IMR-90 (cell line): ENCODE data around the gene OGFOD3. TPM values are rescaled to one million over a fixed set of nuclear protein-coding genes. Genes with fewer than 3 reads are reported as not detected.

Source experiments
- ATAC-seq: fragments of 200-7000 bp; cut with Tn5 transposase; 2 replicates; pipeline ENCODE4 v1.9.1; 2020; ENCODE audit warnings: low read depth, mild to moderate bottlenecking, moderate library complexity
- BruUV-seq: library from RNA; stranded (reverse); fragments of 400-500 nt; replicated peaks from 2 replicates; lab custom pipeline; 2021; lab: Mats Ljungman, UMichigan
- CTCF ChIA-PET: fragments of 300-600 bp; formaldehyde crosslinking; extraction: SDS; loops from one replicate; lab custom pipeline; 2021; ENCODE audit warnings: antibody characterized with exemption; lab: Yijun Ruan, JAX
- POLR2A ChIA-PET: fragments of 300-600 bp; sonication (Branson Sonifier 250); formaldehyde crosslinking; loops from one replicate; lab custom pipeline; 2022; ENCODE audit warnings: antibody characterized with exemption; ENCODE audit not compliant: unreplicated experiment; lab: Charles Lee
- DNase-seq: peaks from one replicate; pipeline ENCODE4 v3.0.0; 2013
- H2AFZ ChIP-seq: replicated peaks from 2 replicates; pipeline ENCODE3; 2013; ENCODE audit warnings: low read length, mild to moderate bottlenecking; ENCODE audit not compliant: poor library complexity
- H2AK5ac ChIP-seq: 2 replicates; pipeline ENCODE4 v1.6.1; 2013; ENCODE audit warnings: low read depth, low read length, inconsistent platforms
- H2AK9ac ChIP-seq: replicated peaks from 2 replicates; pipeline ENCODE3; 2013; ENCODE audit warnings: mild to moderate bottlenecking, low read depth, low read length, moderate library complexity; ENCODE audit not compliant: poor library complexity
- H2BK120ac ChIP-seq: 2 replicates; pipeline ENCODE4 v1.6.1; 2013; ENCODE audit warnings: low read depth, low read length, inconsistent platforms
- H2BK15ac ChIP-seq: 3 replicates; pipeline ENCODE4 v1.6.1; 2013; ENCODE audit warnings: low read depth, low read length, inconsistent platforms
- H2BK20ac ChIP-seq: 2 replicates; pipeline ENCODE4 v1.6.1; 2013; ENCODE audit warnings: low read depth, mild to moderate bottlenecking, inconsistent platforms, low read length, moderate library complexity
- H2BK5ac ChIP-seq: 2 replicates; pipeline ENCODE4 v1.6.1; 2013; ENCODE audit warnings: mild to moderate bottlenecking, low read depth, low read length, inconsistent platforms; ENCODE audit not compliant: poor library complexity, severe bottlenecking
- H3K14ac ChIP-seq: replicated peaks from 2 replicates; pipeline ENCODE4 v1.6.1; 2013; ENCODE audit warnings: low read depth, low read length, inconsistent platforms
- H3K18ac ChIP-seq: 2 replicates; pipeline ENCODE4 v1.6.1; 2013; ENCODE audit warnings: low read depth, low read length, control low read depth
- H3K23ac ChIP-seq: 2 replicates; pipeline ENCODE4 v1.6.1; 2013; ENCODE audit warnings: low read depth, low read length, inconsistent platforms
- H3K27ac ChIP-seq: 2 replicates; pipeline ENCODE4 v1.5.1; 2013; ENCODE audit warnings: mild to moderate bottlenecking, control low read depth, low read length; ENCODE audit not compliant: insufficient read depth
- H3K27me3 ChIP-seq: 2 replicates; pipeline ENCODE4 v1.6.1; 2013; ENCODE audit warnings: low read length; ENCODE audit not compliant: control insufficient read depth, insufficient read depth
- H3K36me3 ChIP-seq: 2 replicates; pipeline ENCODE4 v1.6.1; 2013; ENCODE audit warnings: low read length, mixed read lengths; ENCODE audit not compliant: control insufficient read depth, insufficient read depth
- H3K4ac ChIP-seq: 2 replicates; pipeline ENCODE4 v1.6.1; 2013; ENCODE audit warnings: low read depth, low read length, inconsistent platforms
- H3K4me1 ChIP-seq: 2 replicates; pipeline ENCODE4 v1.6.1; 2013; ENCODE audit warnings: low read length, mixed read lengths; ENCODE audit not compliant: control insufficient read depth, insufficient read depth
- H3K4me2 ChIP-seq: 2 replicates; pipeline ENCODE4 v1.6.1; 2013; ENCODE audit warnings: low read depth, mild to moderate bottlenecking, control low read depth, low read length, moderate library complexity
- H3K4me3 ChIP-seq: 2 replicates; pipeline ENCODE4 v1.5.1; 2013; ENCODE audit warnings: low read depth, mild to moderate bottlenecking, control low read depth, low read length, moderate library complexity; ENCODE audit not compliant: insufficient read depth
- H3K56ac ChIP-seq: 2 replicates; pipeline ENCODE4 v1.6.1; 2013; ENCODE audit warnings: low read length, inconsistent platforms; ENCODE audit not compliant: insufficient read depth; ENCODE audit errors: extremely low read depth
- H3K79me1 ChIP-seq, 2 experiments: 2 replicates each; pipeline ENCODE4 v1.6.1; 2013; ENCODE audit warnings: low read length in 2 of 2, inconsistent platforms in 1 of 2, low read depth in 1 of 2
- H3K9ac ChIP-seq: 2 replicates; pipeline ENCODE4 v1.6.1; 2013; ENCODE audit warnings: low read depth, low read length, control low read depth
- H3K9me1 ChIP-seq: 2 replicates; pipeline ENCODE4 v1.6.1; 2013; ENCODE audit warnings: low read length, inconsistent platforms; ENCODE audit not compliant: insufficient read depth
- H3K9me3 ChIP-seq: 2 replicates; pipeline ENCODE4 v1.6.1; 2013; ENCODE audit warnings: low read length; ENCODE audit not compliant: control insufficient read depth, insufficient read depth
- H4K20me1 ChIP-seq: 2 replicates; pipeline ENCODE4 v1.6.1; 2013; ENCODE audit warnings: low read length, inconsistent platforms; ENCODE audit not compliant: insufficient read depth
- H4K5ac ChIP-seq: 2 replicates; pipeline ENCODE4 v1.6.1; 2013; ENCODE audit warnings: mild to moderate bottlenecking, low read depth, low read length, control low read depth
- H4K8ac ChIP-seq, 2 experiments: 2 replicates each; pipeline ENCODE4 v1.6.1; 2013; ENCODE audit warnings: low read depth in 2 of 2, low read length in 2 of 2, control low read depth in 1 of 2, inconsistent platforms in 1 of 2
- H4K91ac ChIP-seq: 2 replicates; pipeline ENCODE4 v1.6.1; 2013; ENCODE audit warnings: low read depth, low read length, inconsistent platforms; ENCODE audit not compliant: insufficient read depth
- BHLHE40 ChIP-seq: fragments of 150-350 bp; IDR thresholded peaks from 2 replicates; pipeline ENCODE4 v1.6.1; 2016; ENCODE audit warnings: mild to moderate bottlenecking, low read depth, low read length
- CEBPB ChIP-seq: IDR thresholded peaks from 2 replicates; pipeline ENCODE4 v1.6.1; 2012; ENCODE audit warnings: low read depth, low read length, improper control_type of control experiment
- CHD1 ChIP-seq: IDR thresholded peaks from 2 replicates; pipeline ENCODE4 v1.6.1; 2012; ENCODE audit warnings: low read depth, low read length, improper control_type of control experiment
- CTCF ChIP-seq: conservative IDR thresholded peaks from 2 replicates; pipeline ENCODE4 v1.5.1; 2012; ENCODE audit warnings: mild to moderate bottlenecking, low read depth, low read length, improper control_type of control experiment
- ELK1 ChIP-seq: fragments of 150-350 bp; IDR thresholded peaks from 2 replicates; pipeline ENCODE4 v1.6.1; 2016; ENCODE audit warnings: low read depth, mild to moderate bottlenecking, low read length, moderate library complexity, borderline replicate concordance
- FOS ChIP-seq: fragments of 150-350 bp; IDR thresholded peaks from 2 replicates; pipeline ENCODE4 v1.6.1; 2016; ENCODE audit warnings: low read depth, low read length
- MAFK ChIP-seq: IDR thresholded peaks from 2 replicates; pipeline ENCODE4 v1.6.1; 2012; ENCODE audit warnings: low read depth, low read length, improper control_type of control experiment
- MAZ ChIP-seq: IDR thresholded peaks from 2 replicates; pipeline ENCODE4 v1.6.1; 2012; ENCODE audit warnings: low read depth, mild to moderate bottlenecking, low read length, improper control_type of control experiment, moderate library complexity, borderline replicate concordance
- MXI1 ChIP-seq: IDR thresholded peaks from 2 replicates; pipeline ENCODE4 v1.6.1; 2012; ENCODE audit warnings: low read depth, mild to moderate bottlenecking, low read length, moderate library complexity, borderline replicate concordance
- NFE2L2 ChIP-seq: fragments of 150-350 bp; IDR thresholded peaks from 2 replicates; pipeline ENCODE4 v1.6.1; 2016; ENCODE audit warnings: low read depth, mild to moderate bottlenecking, low read length
- POLR2A ChIP-seq: IDR thresholded peaks from 2 replicates; pipeline ENCODE4 v1.6.1; 2012; ENCODE audit warnings: mild to moderate bottlenecking, low read depth, low read length
- RAD21 ChIP-seq: IDR thresholded peaks from 2 replicates; pipeline ENCODE4 v1.6.1; 2012; ENCODE audit warnings: low read length, improper control_type of control experiment
- RCOR1 ChIP-seq: IDR thresholded peaks from 2 replicates; pipeline ENCODE4 v1.6.1; 2012; ENCODE audit warnings: mild to moderate bottlenecking, low read length, improper control_type of control experiment; ENCODE audit not compliant: insufficient replicate concordance
- SMC3 ChIP-seq: fragments of 150-350 bp; IDR thresholded peaks from 2 replicates; pipeline ENCODE4 v1.6.1; 2016; ENCODE audit warnings: low read depth, mild to moderate bottlenecking, antibody characterized with exemption, low read length, moderate library complexity
- WGBS, 2 experiments: methylation state at CpG; one replicate each; pipeline versions ENCODE4 v1.1.5 to v1.1.7; 2013; ENCODE audit warnings: missing lambda C conversion rate in 2 of 2; ENCODE audit not compliant: insufficient read length in 1 of 2; ENCODE audit errors: extremely low coverage in 2 of 2; 5-methylcytosine and 5-hydroxymethylcytosine counted together
- dilution Hi-C: fragments of 300-500 bp; cut with HindIII; formaldehyde crosslinking; loops from one replicate; pipeline ENCODE4 v1.14.3; 2018; ENCODE audit warnings: low sequenced_read_pairs; ENCODE audit not compliant: unreplicated experiment
- in situ Hi-C: fragments of 300-500 bp; cut with MboI; formaldehyde crosslinking; loops from 3 replicates; pipeline ENCODE4 v1.14.3; 2019; ENCODE audit warnings: low sequenced_read_pairs, inconsistent platforms, mixed read lengths
- intact Hi-C: fragments of 100-400 bp; cut with micrococcal nuclease; formaldehyde crosslinking; loops from 2 replicates; pipeline ENCODE4 v1.10.0; 2022
- polyA plus RNA-seq, 3 experiments: library from polyadenylated mRNA; depleted of rRNA; stranded (reverse); fragments of >200 nt; gene quantifications; 2 replicates each; pipeline ENCODE4 v1.2.3, GENCODE V29; 2012; ENCODE audit warnings: low replicate concordance in 1 of 3
- total RNA-seq: library from RNA; depleted of rRNA; stranded (reverse); fragments of >200 nt; gene quantifications from 2 replicates; pipeline ENCODE4 v1.2.3, GENCODE V29; 2012
- TF ChIP-seq, protein P1 (sequence below): fragments of 150-350 bp; IDR thresholded peaks from 2 replicates; pipeline ENCODE4 v1.6.1; 2017; ENCODE audit warnings: mild to moderate bottlenecking, antibody characterized with exemption, low read length, low read depth

The OGFOD3 gene
- total and polyA plus RNA-seq, 2 of the 4 experiments (the other 2 are of a cell fraction), result 25.3 to 33.4 TPM

DNA sequence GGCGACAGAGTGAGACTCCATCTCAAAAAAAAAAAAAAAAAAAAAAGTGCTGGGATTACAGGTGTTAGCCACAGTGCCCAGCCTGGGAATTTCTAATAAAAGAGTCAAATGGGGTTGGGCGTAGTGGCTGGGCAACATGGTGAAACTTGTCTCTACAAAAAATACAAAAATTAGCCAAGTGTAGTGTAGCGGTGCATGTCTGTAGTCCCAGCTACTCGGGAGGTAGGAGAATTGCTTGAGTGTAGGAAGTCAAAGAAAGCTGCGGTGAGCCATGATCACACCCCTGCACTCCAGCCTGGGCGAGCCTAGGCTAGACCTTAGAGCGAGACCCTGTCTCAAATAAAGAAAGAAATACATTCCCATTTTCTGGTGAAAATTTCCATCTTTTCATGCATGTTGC, 49.2 kb downstream of the OGFOD3 start:
- Histone ChIP-seq H3K4me1 (no peaks in the 10 kb centered on the region), H3K79me1 (no peaks in the 10 kb centered on the region), H3K14ac (no peak overlapping the region), H3K4ac (no peak overlapping the region), H4K5ac (no peak overlapping the region), H2BK20ac (no peak overlapping the region), H3K4me2 (no peak overlapping the region), H3K18ac (no peak overlapping the region), H2BK120ac (no peak overlapping the region), H2AFZ (no peak overlapping the region), H3K23ac (no peak overlapping the region), H4K8ac (no peak overlapping the region), H3K9me3 (no peaks in the 10 kb centered on the region), H4K20me1 (no peaks in the 10 kb centered on the region), H2AK5ac (no peak overlapping the region), H3K56ac (no peak overlapping the region), H3K4me3 (no peak overlapping the region), H4K91ac (no peak overlapping the region), H2AK9ac (no peak overlapping the region), H2BK15ac (no peak overlapping the region), H3K27ac (no peak overlapping the region), H3K27me3 (peaks cover 51% of the 10 kb centered on the region), H3K36me3 (no peaks in the 10 kb centered on the region), H3K9me1 (no peaks in the 10 kb centered on the region), H3K9ac (no peak overlapping the region), H2BK5ac (no peak overlapping the region)
- in situ Hi-C loops, result no loop called here
- 80% methylated on average over 2 of the region's 7 CpGs; no CpG with 5 or more reads in 1 of the 2 experiments for WGBS, 2 experiments
- no peak for TF ChIP-seq CTCF
- no peak for TF ChIP-seq NFE2L2
- no peak for TF ChIP-seq MXI1
- no peak for TF ChIP-seq CHD1
- TF ChIP-seq CEBPB, result no peak
- no peak for TF ChIP-seq BHLHE40
- TF ChIP-seq ELK1, result no peak
- no peak for TF ChIP-seq RAD21
- no peak for TF ChIP-seq MAZ
- TF ChIP-seq SMC3, result no peak
- TF ChIP-seq RCOR1, result no peak
- no peak for TF ChIP-seq FOS
- TF ChIP-seq, protein P1, sequence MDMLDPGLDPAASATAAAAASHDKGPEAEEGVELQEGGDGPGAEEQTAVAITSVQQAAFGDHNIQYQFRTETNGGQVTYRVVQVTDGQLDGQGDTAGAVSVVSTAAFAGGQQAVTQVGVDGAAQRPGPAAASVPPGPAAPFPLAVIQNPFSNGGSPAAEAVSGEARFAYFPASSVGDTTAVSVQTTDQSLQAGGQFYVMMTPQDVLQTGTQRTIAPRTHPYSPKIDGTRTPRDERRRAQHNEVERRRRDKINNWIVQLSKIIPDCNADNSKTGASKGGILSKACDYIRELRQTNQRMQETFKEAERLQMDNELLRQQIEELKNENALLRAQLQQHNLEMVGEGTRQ, result no peak
- TF ChIP-seq MAFK, result no peak
- no peak for TF ChIP-seq POLR2A
- dilution Hi-C loops, result no loop called here
- BruUV-seq, result no TSS peak
- ChIA-PET CTCF (no interaction called here), POLR2A (no interaction called here)
- ATAC-seq, result no peak
- DNase-seq, result no peak
- intact Hi-C loops, result no loop called here
